PC-9 (cell line): ENCODE results near the gene ASIC4.

Experiments used
- EZH2 ChIP-seq: fragments of 200-600 bp; sonication (generic); IDR thresholded peaks from 2 replicates; pipeline ENCODE4 v1.8.0; 2017; ENCODE audit warnings: antibody characterized with exemption, low read depth
- TF ChIP-seq, protein P1 (sequence below): fragments of 200-600 bp; sonication (generic); conservative IDR thresholded peaks from 2 replicates; pipeline ENCODE4 v1.6.1; 2017; ENCODE audit warnings: mixed run types, antibody characterized with exemption, mild to moderate bottlenecking, moderate library complexity

DNA sequence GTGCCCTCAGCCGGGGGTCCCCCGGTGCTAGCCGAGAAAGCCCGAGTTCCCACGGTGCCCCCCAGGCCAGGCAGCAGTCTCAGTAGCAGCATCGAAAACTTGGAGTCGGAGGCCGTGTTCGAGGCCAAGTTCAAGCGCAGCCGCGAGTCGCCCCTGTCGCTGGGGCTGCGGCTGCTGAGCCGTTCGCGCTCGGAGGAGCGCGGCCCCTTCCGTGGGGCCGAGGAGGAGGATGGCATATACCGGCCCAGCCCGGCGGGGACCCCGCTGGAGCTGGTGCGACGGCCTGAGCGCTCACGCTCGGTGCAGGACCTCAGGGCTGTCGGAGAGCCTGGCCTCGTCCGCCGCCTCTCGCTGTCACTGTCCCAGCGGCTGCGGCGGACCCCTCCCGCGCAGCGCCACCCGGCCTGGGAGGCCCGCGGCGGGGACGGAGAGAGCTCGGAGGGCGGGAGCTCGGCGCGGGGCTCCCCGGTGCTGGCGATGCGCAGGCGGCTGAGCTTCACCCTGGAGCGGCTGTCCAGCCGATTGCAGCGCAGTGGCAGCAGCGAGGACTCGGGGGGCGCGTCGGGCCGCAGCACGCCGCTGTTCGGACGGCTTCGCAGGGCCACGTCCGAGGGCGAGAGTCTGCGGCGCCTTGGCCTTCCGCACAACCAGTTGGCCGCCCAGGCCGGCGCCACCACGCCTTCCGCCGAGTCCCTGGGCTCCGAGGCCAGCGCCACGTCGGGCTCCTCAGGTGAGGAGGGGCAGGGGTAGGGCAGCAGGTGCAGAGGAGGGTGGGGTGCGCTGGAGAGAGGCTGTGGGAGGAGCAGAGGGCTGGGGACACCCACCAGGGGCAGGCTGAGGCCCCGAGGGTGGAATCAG is 29.7 kb upstream of the ASIC4 start:
- TF ChIP-seq, protein P1, sequence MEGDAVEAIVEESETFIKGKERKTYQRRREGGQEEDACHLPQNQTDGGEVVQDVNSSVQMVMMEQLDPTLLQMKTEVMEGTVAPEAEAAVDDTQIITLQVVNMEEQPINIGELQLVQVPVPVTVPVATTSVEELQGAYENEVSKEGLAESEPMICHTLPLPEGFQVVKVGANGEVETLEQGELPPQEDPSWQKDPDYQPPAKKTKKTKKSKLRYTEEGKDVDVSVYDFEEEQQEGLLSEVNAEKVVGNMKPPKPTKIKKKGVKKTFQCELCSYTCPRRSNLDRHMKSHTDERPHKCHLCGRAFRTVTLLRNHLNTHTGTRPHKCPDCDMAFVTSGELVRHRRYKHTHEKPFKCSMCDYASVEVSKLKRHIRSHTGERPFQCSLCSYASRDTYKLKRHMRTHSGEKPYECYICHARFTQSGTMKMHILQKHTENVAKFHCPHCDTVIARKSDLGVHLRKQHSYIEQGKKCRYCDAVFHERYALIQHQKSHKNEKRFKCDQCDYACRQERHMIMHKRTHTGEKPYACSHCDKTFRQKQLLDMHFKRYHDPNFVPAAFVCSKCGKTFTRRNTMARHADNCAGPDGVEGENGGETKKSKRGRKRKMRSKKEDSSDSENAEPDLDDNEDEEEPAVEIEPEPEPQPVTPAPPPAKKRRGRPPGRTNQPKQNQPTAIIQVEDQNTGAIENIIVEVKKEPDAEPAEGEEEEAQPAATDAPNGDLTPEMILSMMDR = no peak
- TF ChIP-seq EZH2 = no peak
